ENCODE results near the gene SOD2. TPM values are rescaled to one million over a fixed set of nuclear protein-coding genes. Genes with fewer than 3 reads are reported as not detected.
A peak's percentile ranks its signal among the peaks of the same experiment; 100 is the strongest.
"Not testable (repeated sequence)": the region's sequence is repeated elsewhere in the genome, so short reads cannot be mapped to it uniquely, and the experiment has no call there.

The SOD2 gene
- polyA plus RNA-seq, 12 donors = 66.3 to 109 (median 97.4) TPM; not detected in 1

- DNase-seq = no peak
Observed at GRCh38 chr6:159686040-159686439, 7.0 kb downstream of the SOD2 start.

DNA sequence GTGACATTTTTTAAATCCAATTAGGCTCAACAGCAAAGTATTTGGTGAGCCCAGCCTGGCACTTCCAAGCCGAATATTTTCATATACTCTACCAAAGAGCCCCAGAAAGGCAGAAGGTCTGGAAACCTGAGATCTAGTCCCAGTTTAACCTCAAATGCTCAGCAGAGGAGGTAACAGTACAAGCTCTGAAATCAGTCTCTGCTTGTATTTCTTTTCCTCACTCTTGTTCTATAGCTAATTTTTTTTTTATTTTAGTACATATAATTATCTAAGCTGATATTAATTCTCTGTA, 9.1 kb downstream of the SOD2 start:
- no peak for DNase-seq

DNA sequence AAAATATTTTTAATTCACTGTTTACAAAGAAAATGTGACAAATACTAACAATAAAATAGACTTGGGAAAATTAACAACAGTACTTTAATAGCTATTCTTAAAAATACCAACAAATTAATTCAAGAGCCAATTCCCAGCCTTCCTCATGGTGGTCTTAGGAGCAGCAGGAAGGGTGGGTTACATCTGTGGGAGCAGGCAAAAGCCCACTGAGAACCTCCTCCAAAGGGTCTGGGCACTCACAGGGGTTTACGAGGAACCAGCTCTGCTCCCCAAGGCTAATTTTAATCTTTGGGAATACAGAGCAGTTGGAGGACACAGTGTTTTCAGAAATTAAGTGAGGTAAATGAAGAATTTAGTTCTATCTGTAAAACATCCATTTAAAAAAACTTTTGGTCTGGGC, 10.2 kb downstream of the SOD2 start:
- no peak for DNase-seq

- DNase-seq = no peak
Observed at GRCh38 chr6:159682295-159682694, 10.7 kb downstream of the SOD2 start.

- DNase-seq = no peak
Observed at GRCh38 chr6:159681191-159681880, 11.7 kb downstream of the SOD2 start.

- DNase-seq = no peak
Observed at GRCh38 chr6:159680104-159680503, 12.9 kb downstream of the SOD2 start.

- DNase-seq = no peak
Observed at GRCh38 chr6:159679091-159680077, 13.7 kb downstream of the SOD2 start.

DNA sequence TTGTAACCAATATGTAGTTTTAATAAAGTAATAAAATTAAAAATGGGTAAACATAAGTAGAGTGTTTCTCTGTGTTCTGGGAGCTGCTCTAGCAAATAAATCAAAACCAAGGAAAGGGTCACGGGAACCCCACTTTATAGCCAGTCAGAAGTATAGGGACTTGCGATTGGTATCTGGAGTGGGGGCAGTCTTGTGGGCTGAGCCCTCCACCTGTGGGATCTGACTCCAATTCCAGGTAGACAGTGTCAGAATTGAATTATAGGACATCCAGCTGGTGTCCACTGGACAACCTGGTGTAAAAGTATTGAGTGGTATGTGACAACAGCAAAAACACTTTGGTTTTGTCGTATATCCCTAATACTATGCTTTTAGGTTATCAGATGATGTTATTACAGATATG, 14.5 kb downstream of the SOD2 start:
- no peak for DNase-seq

GRCh38 chr6:159677506-159678165, 15.4 kb downstream of the SOD2 start:
- DNase-seq = no peak

GRCh38 chr6:159676890-159677505, 16.0 kb downstream of the SOD2 start:
- no peak for DNase-seq

DNA sequence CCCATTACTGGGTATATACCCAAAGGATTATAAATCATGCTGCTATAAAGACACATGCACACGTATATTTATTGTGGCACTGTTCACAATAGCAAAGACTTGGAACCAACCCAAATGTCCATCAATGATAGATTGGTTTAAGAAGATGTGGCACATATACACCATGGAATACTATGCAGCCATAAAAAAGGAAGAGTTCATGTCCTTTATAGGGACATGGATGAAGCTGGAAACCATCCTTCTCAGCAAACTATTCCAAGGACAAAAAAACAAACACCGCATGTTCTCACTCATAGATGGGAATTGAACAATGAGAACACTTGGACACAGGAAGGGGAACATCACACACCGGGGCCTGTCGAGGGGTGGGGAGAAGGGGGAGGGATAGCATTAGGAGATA, 16.8 kb downstream of the SOD2 start:
- DNase-seq = not testable (repeated sequence)

- no peak for DNase-seq
Observed at GRCh38 chr6:159665868-159666635, 27.0 kb downstream of the SOD2 start.

- not testable (repeated sequence) for DNase-seq
Observed at GRCh38 chr6:159663368-159663889, 29.6 kb downstream of the SOD2 start.

GRCh38 chr6:159661977-159662376, 31.1 kb downstream of the SOD2 start:
- DNase-seq = not testable (repeated sequence)

GRCh38 chr6:159655409-159655988, 37.5 kb downstream of the SOD2 start:
- no peak for DNase-seq

GRCh38 chr6:159654483-159655098, 38.5 kb downstream of the SOD2 start:
- DNase-seq = peak; percentile 78

GRCh38 chr6:159650314-159650713, 42.7 kb downstream of the SOD2 start:
- no peak for DNase-seq

DNA sequence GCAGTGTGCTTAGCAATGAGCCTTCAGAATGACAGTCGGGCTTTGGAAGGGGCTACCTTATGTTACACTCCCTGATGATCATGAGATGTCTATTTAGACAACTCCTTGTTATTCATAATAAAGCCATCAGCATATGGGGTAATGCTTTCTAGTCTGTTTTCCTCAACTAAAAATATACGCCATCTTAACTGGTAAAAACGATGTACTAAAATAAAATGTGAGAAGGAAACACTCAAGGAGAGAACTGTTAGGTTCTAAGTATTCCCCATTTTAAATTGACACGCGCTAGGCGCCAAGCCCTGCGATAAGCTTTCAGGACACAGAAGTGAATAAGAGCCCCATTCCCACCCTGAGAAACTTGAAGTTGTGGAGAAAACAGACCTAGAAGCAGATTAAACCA, 43.6 kb downstream of the SOD2 start:
- DNase-seq = no peak

- DNase-seq = no peak
Observed at GRCh38 chr6:159646733-159647132, 46.3 kb downstream of the SOD2 start.

GRCh38 chr6:159646116-159646515, 46.9 kb downstream of the SOD2 start:
- no peak for DNase-seq

Data from muscle of arm (tissue), 12 donors.